ENCODE measurements around the gene SLC26A4. TPM values are rescaled to one million over a fixed set of nuclear protein-coding genes. Genes with fewer than 3 reads are reported as not detected.
A peak's percentile ranks its signal among the peaks of the same experiment; 100 is the strongest.

SLC26A4 gene
- total and polyA plus RNA-seq, 9 of the 15 experiments (the other 6 are each of a cell fraction or from before 2014, with no cell fraction given) = 0.09 to 1.2 (median 0.33) TPM

- peak; percentile 66 for TF ChIP-seq STAT5A (IDR thresholded peaks at IDR 0.05; ENCODE audit: borderline replicate concordance, low read length)
- TF ChIP-seq SAP30 (IDR thresholded peaks at IDR 0.05; ENCODE audit: borderline replicate concordance, insufficient read depth, low read depth, low read length, poor library complexity, severe bottlenecking) = no peak
- TF ChIP-seq ZNF444 (CRISPR knock-in tag; IDR thresholded peaks at IDR 0.05) = no peak
- TF ChIP-seq HMGN3 (IDR thresholded peaks at IDR 0.05; ENCODE audit: borderline replicate concordance, extremely low read depth, insufficient read length, low read depth, low read length) = no peak
- peak in 1 of 2 experiments; percentile 38 for TF ChIP-seq E2F6 (IDR thresholded peaks at IDR 0.05; ENCODE audit: borderline replicate concordance in 1 of 2, extremely low read depth in 1 of 2, insufficient read depth in 1 of 2, insufficient read length in 1 of 2, low read depth in 1 of 2, low read length in 1 of 2, poor library complexity in 1 of 2, severe bottlenecking in 1 of 2)
- no peak for TF ChIP-seq ZNF280A (IDR thresholded peaks at IDR 0.05; ENCODE audit: low read depth, partially characterized antibody)
- no peak for TF ChIP-seq SREBF2 (CRISPR knock-in tag; IDR thresholded peaks at IDR 0.05)
- TF ChIP-seq SMAD4 (CRISPR knock-in tag; conservative IDR thresholded peaks at IDR 0.05) = peak; percentile 79
- peak; percentile 69; the same call in 1 of the 2 replicates for TF ChIP-seq EHMT2 (IDR thresholded peaks at IDR 0.05)
- TF ChIP-seq TAF15 (IDR thresholded peaks at IDR 0.05; ENCODE audit: low read depth, low read length) = no peak
- no peak for TF ChIP-seq HOMEZ (CRISPR knock-in tag; IDR thresholded peaks at IDR 0.05)
- peak; percentile 61; the same call in 1 of the 2 replicates for TF ChIP-seq SOX6 (IDR thresholded peaks at IDR 0.05)
- no peak for TF ChIP-seq CUX1 (CRISPR knock-in tag; IDR thresholded peaks at IDR 0.05)
- TF ChIP-seq ZNF766 (CRISPR knock-in tag; conservative IDR thresholded peaks at IDR 0.05) = peak; percentile 78; the same call in 1 of the 2 replicates
- TF ChIP-seq DPF2 (IDR thresholded peaks at IDR 0.05) = peak; percentile 69; the same call in 1 of the 2 replicates
- TF ChIP-seq SLC30A9 (CRISPR knock-in tag; IDR thresholded peaks at IDR 0.05) = no peak
- no peak for TF ChIP-seq HDGF (IDR thresholded peaks at IDR 0.05)
- TF ChIP-seq STAT5B (CRISPR knock-in tag; IDR thresholded peaks at IDR 0.05) = no peak
- TF ChIP-seq RCOR1 (IDR thresholded peaks at IDR 0.05; ENCODE audit: borderline replicate concordance in 1 of 2, low read depth in 2 of 2, low read length in 2 of 2) = peak in 1 of 2 experiments; percentile 29; a peak in 1 of 4 replicates
These were observed 962 bp upstream of the SLC26A4 start (continued) for GRCh38 chr7:107659666-107660065.
